PC-9 (cell line): ENCODE measurements around the gene VEPH1. TPM values are rescaled to one million over a fixed set of nuclear protein-coding genes. Genes with fewer than 3 reads are reported as not detected.

ENCODE experiments used
- BruUV-seq: library from RNA; stranded (reverse); fragments of 400-500 nt; replicated peaks from 2 replicates; lab custom pipeline; 2021; lab: Mats Ljungman, UMichigan
- CTCF ChIA-PET: fragments of 300-600 bp; sonication (Branson Sonifier 250); formaldehyde crosslinking; loops from one replicate; lab custom pipeline; 2022; ENCODE audit warnings: antibody characterized with exemption; lab: Charles Lee
- POLR2A ChIA-PET: fragments of 300-600 bp; sonication (Branson Sonifier 250); formaldehyde crosslinking; loops from one replicate; lab custom pipeline; 2022; ENCODE audit warnings: antibody characterized with exemption; ENCODE audit not compliant: unreplicated experiment; lab: Charles Lee
- DNase-seq, 2 experiments: peaks; one replicate each; pipeline versions ENCODE4 v3.0.0 to v3.0.0-alpha.2; 2015 to 2022; ENCODE audit warnings: mixed read lengths in 1 of 2
- H2AFZ ChIP-seq: fragments of 200-600 bp; sonication (generic); 2 replicates; pipeline ENCODE4 v1.8.1; 2017; ENCODE audit warnings: antibody characterized with exemption
- H3F3A ChIP-seq: fragments of 200-600 bp; sonication (generic); 2 replicates; pipeline ENCODE4 v1.8.1; 2017; ENCODE audit warnings: antibody characterized with exemption, mild to moderate bottlenecking, low read depth; ENCODE audit not compliant: insufficient read depth
- H3K27ac ChIP-seq: fragments of 200-600 bp; sonication (generic); 2 replicates; pipeline ENCODE4 v1.6.1; 2016; ENCODE audit warnings: mixed run types
- H3K27me3 ChIP-seq: fragments of 200-600 bp; sonication (generic); 2 replicates; pipeline ENCODE4 v1.6.1; 2016; ENCODE audit warnings: low read depth, mixed run types; ENCODE audit not compliant: insufficient read depth
- H3K36me3 ChIP-seq: fragments of 200-600 bp; sonication (generic); 2 replicates; pipeline ENCODE4 v1.6.1; 2016; ENCODE audit warnings: low read depth, mixed run types
- H3K4me1 ChIP-seq: fragments of 200-600 bp; sonication (generic); replicated peaks from 2 replicates; pipeline ENCODE4 v1.6.1; 2016; ENCODE audit warnings: mixed run types; ENCODE audit not compliant: insufficient read depth
- H3K4me2 ChIP-seq: fragments of 200-600 bp; sonication (generic); 2 replicates; pipeline ENCODE4 v1.6.1; 2017; ENCODE audit warnings: mixed run types
- H3K4me3 ChIP-seq: fragments of 200-600 bp; sonication (generic); 2 replicates; pipeline ENCODE4 v1.6.1; 2016; ENCODE audit warnings: mixed run types
- H3K79me2 ChIP-seq: fragments of 200-600 bp; sonication (generic); 2 replicates; pipeline ENCODE4 v1.6.1; 2017; ENCODE audit warnings: low read depth, mixed run types
- H3K9me2 ChIP-seq: fragments of 200-600 bp; sonication (generic); 2 replicates; pipeline ENCODE4 v1.8.1; 2017; ENCODE audit warnings: mild to moderate bottlenecking; ENCODE audit not compliant: insufficient read depth
- H3K9me3 ChIP-seq: fragments of 200-600 bp; sonication (generic); 2 replicates; pipeline ENCODE4 v1.8.1; 2016; ENCODE audit warnings: low read depth; ENCODE audit not compliant: insufficient read depth
- H4K20me1 ChIP-seq: fragments of 200-600 bp; sonication (generic); 2 replicates; pipeline ENCODE4 v1.8.1; 2017; ENCODE audit not compliant: insufficient read depth
- EZH2 ChIP-seq: fragments of 200-600 bp; sonication (generic); IDR thresholded peaks from 2 replicates; pipeline ENCODE4 v1.8.0; 2017; ENCODE audit warnings: antibody characterized with exemption, low read depth
- intact Hi-C: fragments of 100-400 bp; cut with micrococcal nuclease; formaldehyde crosslinking; loops from one replicate; pipeline ENCODE4 v1.10.0; 2022; ENCODE audit not compliant: unreplicated experiment
- total RNA-seq: library from RNA; stranded (reverse); gene quantifications from 2 replicates; pipeline ENCODE4 v1.2.3, GENCODE V29; 2021
- TF ChIP-seq, protein P1 (sequence below): fragments of 200-600 bp; sonication (generic); conservative IDR thresholded peaks from 2 replicates; pipeline ENCODE4 v1.6.1; 2017; ENCODE audit warnings: mixed run types, antibody characterized with exemption, mild to moderate bottlenecking, moderate library complexity

Gene VEPH1
- total RNA-seq, 1 experiment from 2014 or later, result 4.0 TPM

DNA sequence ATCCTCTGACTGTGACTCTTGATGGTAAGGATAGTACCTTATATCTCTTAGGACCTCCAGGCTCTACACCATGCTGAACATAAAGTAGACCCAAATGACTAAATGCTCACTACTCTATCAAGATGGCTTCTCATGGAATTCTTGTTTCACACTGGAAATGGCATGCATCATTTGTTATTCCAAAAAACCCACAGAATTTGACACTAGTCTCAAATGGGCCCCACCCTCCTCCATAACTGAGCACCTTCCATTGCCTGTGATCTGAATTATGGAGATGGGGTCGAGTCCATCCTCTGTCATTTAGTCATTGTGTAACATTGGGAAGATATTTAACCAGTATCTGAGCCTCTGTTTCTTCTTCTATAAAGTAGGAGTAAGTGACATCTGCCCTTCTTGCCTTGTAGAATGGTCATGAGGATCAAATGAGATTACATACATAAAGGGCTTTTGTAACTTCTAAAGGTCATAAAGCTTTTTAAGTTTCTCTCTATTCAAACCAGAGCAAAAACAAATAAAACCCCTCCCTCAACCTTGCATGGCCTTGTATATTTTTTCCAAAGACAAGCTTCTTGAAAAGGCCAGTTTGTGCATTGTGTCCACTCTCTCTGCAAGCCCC is 123.6 kb downstream of the VEPH1 start:
- Histone ChIP-seq H3K9me2 (no peaks in the 10 kb centered on the region), H3K4me3 (no peak overlapping the region), H3F3A (no peaks in the 10 kb centered on the region), H2AFZ (no peak overlapping the region), H3K79me2 (no peaks in the 10 kb centered on the region), H3K27me3 (no peaks in the 10 kb centered on the region), H3K27ac (no peak overlapping the region), H3K36me3 (no peaks in the 10 kb centered on the region), H3K4me2 (no peak overlapping the region), H3K4me1 (no peaks in the 10 kb centered on the region), H4K20me1 (no peaks in the 10 kb centered on the region), H3K9me3 (no peaks in the 10 kb centered on the region)
- ChIA-PET POLR2A (no interaction called here), CTCF (no interaction called here)
- BruUV-seq, result no TSS peak
- intact Hi-C loops, result no loop called here
- TF ChIP-seq, protein P1, sequence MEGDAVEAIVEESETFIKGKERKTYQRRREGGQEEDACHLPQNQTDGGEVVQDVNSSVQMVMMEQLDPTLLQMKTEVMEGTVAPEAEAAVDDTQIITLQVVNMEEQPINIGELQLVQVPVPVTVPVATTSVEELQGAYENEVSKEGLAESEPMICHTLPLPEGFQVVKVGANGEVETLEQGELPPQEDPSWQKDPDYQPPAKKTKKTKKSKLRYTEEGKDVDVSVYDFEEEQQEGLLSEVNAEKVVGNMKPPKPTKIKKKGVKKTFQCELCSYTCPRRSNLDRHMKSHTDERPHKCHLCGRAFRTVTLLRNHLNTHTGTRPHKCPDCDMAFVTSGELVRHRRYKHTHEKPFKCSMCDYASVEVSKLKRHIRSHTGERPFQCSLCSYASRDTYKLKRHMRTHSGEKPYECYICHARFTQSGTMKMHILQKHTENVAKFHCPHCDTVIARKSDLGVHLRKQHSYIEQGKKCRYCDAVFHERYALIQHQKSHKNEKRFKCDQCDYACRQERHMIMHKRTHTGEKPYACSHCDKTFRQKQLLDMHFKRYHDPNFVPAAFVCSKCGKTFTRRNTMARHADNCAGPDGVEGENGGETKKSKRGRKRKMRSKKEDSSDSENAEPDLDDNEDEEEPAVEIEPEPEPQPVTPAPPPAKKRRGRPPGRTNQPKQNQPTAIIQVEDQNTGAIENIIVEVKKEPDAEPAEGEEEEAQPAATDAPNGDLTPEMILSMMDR, result no peak
- TF ChIP-seq EZH2, result no peak
- DNase-seq, result no peak

DNA sequence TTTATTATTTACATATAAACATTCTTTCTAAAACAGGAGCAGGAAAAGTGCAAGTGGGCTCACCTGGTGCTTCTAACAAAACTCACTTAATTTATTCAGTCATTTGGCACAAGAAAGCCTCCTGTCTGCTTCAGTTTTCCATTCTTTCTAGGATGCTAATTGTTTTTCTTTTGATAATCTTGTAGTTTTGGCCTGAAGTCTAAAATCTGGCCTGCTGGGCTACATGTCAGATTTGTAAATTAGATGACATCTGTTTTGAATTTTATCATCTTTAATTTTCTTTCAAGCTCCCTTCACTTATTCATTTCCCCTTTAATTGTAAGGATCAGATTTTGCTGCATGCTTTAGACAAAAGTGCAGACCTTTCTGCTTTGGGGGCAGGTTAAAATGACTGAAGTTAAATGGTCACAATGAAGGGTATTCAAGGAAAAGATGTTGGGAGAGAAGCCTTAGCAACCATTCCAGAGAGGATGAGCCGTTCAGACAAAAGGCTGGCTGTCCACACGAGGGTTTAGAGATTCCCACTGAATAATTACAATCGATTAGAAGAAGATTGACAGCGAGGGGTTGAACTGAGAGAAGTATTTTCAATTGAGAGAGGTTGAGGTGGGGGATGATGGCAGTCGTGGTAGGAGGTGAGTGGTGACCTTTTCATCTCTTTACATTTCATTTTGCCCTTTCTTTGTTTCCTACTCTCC is 126.5 kb downstream of the VEPH1 start:
- BruUV-seq, result no TSS peak
- Histone ChIP-seq H3K9me2 (no peaks in the 10 kb centered on the region), H3K4me2 (no peak overlapping the region), H3K4me1 (no peaks in the 10 kb centered on the region), H3K36me3 (no peaks in the 10 kb centered on the region), H3K27me3 (no peaks in the 10 kb centered on the region), H2AFZ (no peak overlapping the region), H3K27ac (no peak overlapping the region), H3K4me3 (no peak overlapping the region), H4K20me1 (no peaks in the 10 kb centered on the region), H3K79me2 (no peaks in the 10 kb centered on the region), H3K9me3 (no peaks in the 10 kb centered on the region), H3F3A (no peaks in the 10 kb centered on the region)
- ChIA-PET POLR2A (no interaction called here), CTCF (no interaction called here)
- DNase-seq, result no peak
- TF ChIP-seq EZH2, result no peak
- TF ChIP-seq, protein P1, result no peak
- intact Hi-C loops, result no loop called here

DNA sequence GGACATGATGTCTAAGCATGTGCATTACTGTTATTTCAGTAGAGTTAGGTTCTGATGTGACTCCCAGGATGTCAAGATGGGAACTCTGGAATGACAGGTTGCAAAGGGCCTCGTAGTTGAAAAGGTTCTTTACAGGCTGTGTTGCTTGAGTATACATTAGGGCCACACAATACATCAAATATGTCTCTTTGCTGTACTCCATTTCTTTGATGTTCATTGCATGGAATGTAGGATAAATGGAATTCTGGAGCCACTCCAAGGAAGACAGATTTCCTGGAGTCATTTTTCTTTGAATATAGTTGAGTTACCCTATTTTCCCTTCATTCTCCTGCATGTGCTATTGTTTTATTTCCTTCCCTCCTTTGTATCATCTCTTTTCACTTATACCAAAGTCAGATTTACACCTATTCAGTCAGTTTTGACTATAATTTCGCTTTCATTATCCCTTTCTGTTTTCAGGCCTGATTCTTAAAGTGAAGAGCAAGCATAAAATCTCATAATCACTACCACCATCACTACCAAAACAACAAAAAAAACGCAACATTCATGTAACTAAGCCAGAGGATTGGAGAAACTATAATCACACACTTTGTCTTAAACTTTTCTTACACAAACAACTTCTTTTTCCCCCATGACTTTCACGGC is 127.8 kb downstream of the VEPH1 start:
- POLR2A ChIA-PET, result no interaction called here
- H3K9me2 ChIP-seq, result no peaks in the 10 kb centered on the region
- no peaks in the 10 kb centered on the region for H3K4me1 ChIP-seq
- intact Hi-C loops, result no loop called here
- H3K36me3 ChIP-seq, result no peaks in the 10 kb centered on the region
- no peaks in the 10 kb centered on the region for H3F3A ChIP-seq
- H2AFZ ChIP-seq, result no peak overlapping the region
- no TSS peak for BruUV-seq
- DNase-seq, result no peak
- no peaks in the 10 kb centered on the region for H3K27me3 ChIP-seq
- H3K27ac ChIP-seq, result no peak overlapping the region
- H3K9me3 ChIP-seq, result no peaks in the 10 kb centered on the region
- CTCF ChIA-PET, result no interaction called here
- no peaks in the 10 kb centered on the region for H3K79me2 ChIP-seq
- no peak overlapping the region for H3K4me2 ChIP-seq
- H3K4me3 ChIP-seq, result no peak overlapping the region
- no peaks in the 10 kb centered on the region for H4K20me1 ChIP-seq
- TF ChIP-seq EZH2, result no peak
- TF ChIP-seq, protein P1, result no peak
